OCI-LY7 (cell line): ENCODE measurements around the gene ARL8B.

Source experiments
- CTCF ChIP-seq: fragments of 200-600 bp; sonication (generic); conservative IDR thresholded peaks from 2 replicates; pipeline ENCODE4 v1.5.1; 2014; ENCODE audit warnings: mild to moderate bottlenecking, antibody characterized with exemption, low read length, moderate library complexity, mixed read lengths
- EZH2phosphoT487 ChIP-seq: fragments of 200-600 bp; sonication (generic); IDR thresholded peaks from 2 replicates; pipeline ENCODE4 v1.6.1; 2018; ENCODE audit warnings: low read depth, borderline replicate concordance, mild to moderate bottlenecking, mixed run types, antibody characterized with exemption, low read length, moderate library complexity, mixed read lengths

- TF ChIP-seq CTCF (no peak), EZH2phosphoT487 (no peak)
Observed at GRCh38 chr3:5221701-5222100, 99.6 kb downstream of the ARL8B start.
